Measurements from ENCODE around the gene AATK. TPM values are rescaled to one million over a fixed set of nuclear protein-coding genes. Genes with fewer than 3 reads are reported as not detected.
A peak's percentile ranks its signal among the peaks of the same experiment; 100 is the strongest.

AATK gene
- total and polyA plus RNA-seq, 2 experiments from 2014 or later = 0.25 to 1.6 TPM

DNA sequence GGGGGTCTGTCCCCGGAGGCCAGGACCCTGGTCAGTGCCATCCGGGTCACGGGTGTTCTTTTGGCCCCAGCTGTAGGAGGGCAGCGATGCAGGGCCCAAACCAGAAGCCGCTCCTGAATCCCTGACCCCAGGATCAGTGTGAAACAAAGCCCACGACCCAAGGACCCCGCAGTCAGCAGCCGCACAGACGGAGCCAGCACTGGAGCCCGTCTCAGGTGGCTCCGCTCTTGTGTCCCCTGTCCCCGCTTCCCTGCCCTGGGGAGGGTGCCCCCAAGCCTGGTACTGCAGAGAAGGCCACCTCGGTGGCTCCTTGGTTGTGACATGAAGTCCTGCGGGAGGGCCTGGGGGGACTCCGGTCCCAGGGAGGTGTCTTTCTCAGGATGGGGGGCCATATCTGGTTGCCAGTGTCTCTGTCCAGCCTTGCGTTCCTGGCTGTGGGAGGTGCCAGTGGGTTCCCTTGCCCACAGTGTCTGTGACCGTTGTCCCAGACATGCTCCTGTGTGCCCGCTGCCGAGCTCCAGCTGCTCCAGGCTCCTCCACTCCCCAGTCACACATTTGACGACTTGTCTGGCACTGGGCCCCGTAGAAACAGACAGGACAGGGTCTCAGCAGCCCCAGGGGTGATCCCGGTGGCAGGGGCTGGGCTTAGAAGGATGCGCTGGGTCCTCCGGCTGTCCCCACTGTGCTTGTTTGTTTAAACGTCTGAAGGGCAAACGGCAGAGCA lies 97.4 kb downstream of the AATK start:
- H2AFZ ChIP-seq = no peak overlapping the region
- no peak overlapping the region for H3K9ac ChIP-seq
- peaks cover 8% of the 10 kb centered on the region; the same call in 1 of the 2 replicates for H3F3A ChIP-seq (ENCODE audit: insufficient read depth)
- peaks cover 17% of the 10 kb centered on the region for H3K4me1 ChIP-seq (ENCODE audit: insufficient read depth)
- in situ Hi-C loops (cut with MboI) = no loop called here
- 71 to 75% methylated on average over 25 to 26 of the region's 26 CpGs for WGBS, 2 experiments (ENCODE audit: low coverage in 1 of 2, low lambda C conversion rate in 2 of 2, missing lambda C conversion rate in 2 of 2)
- no peaks in the 10 kb centered on the region for H3K36me3 ChIP-seq (ENCODE audit: low read depth)
- TF ChIP-seq EZH2phosphoT487 (IDR thresholded peaks at IDR 0.05; ENCODE audit: insufficient read depth, low read depth) = no peak
- no peak for TF ChIP-seq EZH2 (IDR thresholded peaks at IDR 0.05; ENCODE audit: insufficient read depth, poor library complexity, severe bottlenecking)
- H3K27me3 ChIP-seq (replicated peaks; ENCODE audit: insufficient read depth) = no peaks in the 10 kb centered on the region
- H3K9me3 ChIP-seq (ENCODE audit: low read depth) = no peaks in the 10 kb centered on the region
- no peak overlapping the region for H3K27ac ChIP-seq
- DNase-seq = no peak
- H4K20me1 ChIP-seq (ENCODE audit: insufficient read depth) = no peaks in the 10 kb centered on the region
- no peak overlapping the region for H3K4me3 ChIP-seq
- peaks cover 5% of the 10 kb centered on the region; the same call in 1 of the 2 replicates for H3K79me2 ChIP-seq (ENCODE audit: insufficient read depth)
- H3K4me2 ChIP-seq (ENCODE audit: unreplicated experiment) = no peak overlapping the region
- H3K9me2 ChIP-seq (ENCODE audit: insufficient read depth) = no peaks in the 10 kb centered on the region

GRCh38 chr17:81067391-81067811 lies 98.6 kb downstream of the AATK start:
- Histone ChIP-seq H3K27me3 (replicated peaks; ENCODE audit: insufficient read depth) (no peaks in the 10 kb centered on the region), H4K20me1 (ENCODE audit: insufficient read depth) (no peaks in the 10 kb centered on the region), H3K9ac (no peak overlapping the region), H3K27ac (no peak overlapping the region), H3K9me2 (ENCODE audit: insufficient read depth) (no peaks in the 10 kb centered on the region), H3K9me3 (ENCODE audit: low read depth) (no peaks in the 10 kb centered on the region), H3K4me1 (ENCODE audit: insufficient read depth) (peaks cover 17% of the 10 kb centered on the region), H2AFZ (no peak overlapping the region), H3K79me2 (ENCODE audit: insufficient read depth) (peaks cover 5% of the 10 kb centered on the region; the same call in 1 of the 2 replicates), H3F3A (ENCODE audit: insufficient read depth) (peaks cover 8% of the 10 kb centered on the region; the same call in 1 of the 2 replicates), H3K36me3 (ENCODE audit: low read depth) (no peaks in the 10 kb centered on the region), H3K4me3 (no peak overlapping the region), H3K4me2 (ENCODE audit: unreplicated experiment) (no peak overlapping the region)
- no peak for DNase-seq
- 84 to 87% methylated on average over 15 to 20 of the region's 20 CpGs for WGBS, 2 experiments (ENCODE audit: low coverage in 1 of 2, low lambda C conversion rate in 2 of 2, missing lambda C conversion rate in 2 of 2)
- TF ChIP-seq EZH2phosphoT487 (IDR thresholded peaks at IDR 0.05; ENCODE audit: insufficient read depth, low read depth) (no peak), EZH2 (IDR thresholded peaks at IDR 0.05; ENCODE audit: insufficient read depth, poor library complexity, severe bottlenecking) (no peak)
- in situ Hi-C loops (cut with MboI) = no loop called here

MicroRNAs within 50 kb of the gene (microRNA counts, 767-probe panel; counts per million panel counts)
- 447 counts per million, percentile 86 among the panel's probes with 10 or more counts for microRNA hsa-miR-1250
- 4,826 counts per million, percentile 89 among the panel's probes with 10 or more counts for microRNA hsa-miR-338-3p
- microRNA hsa-miR-338-5p = 447 counts per million, percentile 86 among the panel's probes with 10 or more counts
- microRNA hsa-miR-657 = 447 counts per million, percentile 86 among the panel's probes with 10 or more counts

Small RNA genes lying within 50 kb of the gene (microRNA-seq; reads per million reads assigned to microRNA genes)
- gene MIR1250 (ENCODE audit: borderline number of aligned reads) (not detected), gene MIR3065 (ENCODE audit: borderline number of aligned reads) (not detected), gene MIR338 (ENCODE audit: borderline number of aligned reads) (not detected), gene MIR657 (ENCODE audit: borderline number of aligned reads) (not detected)

Small RNA genes lying within 50 kb of the gene (small RNA-seq; reads per million reads assigned to genes)
- gene MIR1250 (ENCODE audit: low read depth, low replicate concordance) = not detected
- gene MIR3065 (ENCODE audit: low read depth, low replicate concordance) = not detected
- not detected for gene MIR657 (ENCODE audit: low read depth, low replicate concordance)

Other genes starting within 250 kb of the AATK start
- 8.2 and 14.1 TPM in 2 replicates for gene CHMP6, start 174.4 kb downstream of the AATK start, total RNA-seq (2014; rRNA removed; shearing (Covaris generic))
- gene CHMP6, start 174.4 kb downstream of the AATK start, polyA plus RNA-seq (2016; fragmentation: Nextera tagmentation; extraction: Ambion mirVana) = 34.0 and 37.1 TPM in 2 replicates
- gene BAIAP2, start 131.1 kb downstream of the AATK start, total RNA-seq (2014; rRNA removed; shearing (Covaris generic)) = 30.6 and 31.7 TPM in 2 replicates
- 28.2 and 31.5 TPM in 2 replicates for gene BAIAP2, start 131.1 kb downstream of the AATK start, polyA plus RNA-seq (2016; fragmentation: Nextera tagmentation; extraction: Ambion mirVana)
- not detected in 2 replicates for gene PVALEF, start 714 bp downstream of the AATK start, total RNA-seq (2014; rRNA removed; shearing (Covaris generic))
- not detected in 2 replicates for gene PVALEF, start 714 bp downstream of the AATK start, polyA plus RNA-seq (2016; fragmentation: Nextera tagmentation; extraction: Ambion mirVana)
- 8.0 and 14.2 TPM in 2 replicates for gene CEP131, start 56.7 kb upstream of the AATK start, total RNA-seq (2014; rRNA removed; shearing (Covaris generic))
- gene CEP131, start 56.7 kb upstream of the AATK start, polyA plus RNA-seq (2016; fragmentation: Nextera tagmentation; extraction: Ambion mirVana) = 5.6 and 6.1 TPM in 2 replicates
- 16.1 and 24.4 TPM in 2 replicates for gene TEPSIN, start 72.8 kb upstream of the AATK start, total RNA-seq (2014; rRNA removed; shearing (Covaris generic))
- 2.2 and 2.7 TPM in 2 replicates for gene TEPSIN, start 72.8 kb upstream of the AATK start, polyA plus RNA-seq (2016; fragmentation: Nextera tagmentation; extraction: Ambion mirVana)
- 17.2 and 53.1 TPM in 2 replicates for gene NDUFAF8, start 73.1 kb upstream of the AATK start, total RNA-seq (2014; rRNA removed; shearing (Covaris generic))
- 134 and 136 TPM in 2 replicates for gene NDUFAF8, start 73.1 kb upstream of the AATK start, polyA plus RNA-seq (2016; fragmentation: Nextera tagmentation; extraction: Ambion mirVana)
- 133 and 137 TPM in 2 replicates for gene SLC38A10, start 129.1 kb upstream of the AATK start, total RNA-seq (2014; rRNA removed; shearing (Covaris generic))
- 58.6 and 61.8 TPM in 2 replicates for gene SLC38A10, start 129.1 kb upstream of the AATK start, polyA plus RNA-seq (2016; fragmentation: Nextera tagmentation; extraction: Ambion mirVana)
- 3.0 and 5.2 TPM in 2 replicates for gene BAHCC1, start 229.2 kb upstream of the AATK start, total RNA-seq (2014; rRNA removed; shearing (Covaris generic))
- 0.91 and 1.3 TPM in 2 replicates for gene BAHCC1, start 229.2 kb upstream of the AATK start, polyA plus RNA-seq (2016; fragmentation: Nextera tagmentation; extraction: Ambion mirVana)